Loucy (cell line): ENCODE measurements around the gene IDH3G.

Experiments
- H2AFZ ChIP-seq: fragments of 200-600 bp; sonication (generic); 2 replicates; pipeline ENCODE4 v1.6.0; 2016; ENCODE audit warnings: antibody characterized with exemption, mild to moderate bottlenecking, low read length, moderate library complexity
- H3F3A ChIP-seq: fragments of 200-600 bp; 2 replicates; pipeline ENCODE4 v1.6.0; 2016; ENCODE audit warnings: antibody characterized with exemption, low read depth, mild to moderate bottlenecking
- H3K27me3 ChIP-seq: fragments of 200-600 bp; sonication (generic); 2 replicates; pipeline ENCODE4 v1.6.1; 2014; ENCODE audit warnings: low read length, mild to moderate bottlenecking; ENCODE audit not compliant: insufficient read depth, poor library complexity, severe bottlenecking
- H3K36me3 ChIP-seq: fragments of 200-600 bp; sonication (generic); 2 replicates; pipeline ENCODE4 v1.6.1; 2016; ENCODE audit warnings: low read length; ENCODE audit not compliant: insufficient read depth
- H3K4me1 ChIP-seq: fragments of 200-600 bp; sonication (generic); 2 replicates; pipeline ENCODE4 v1.5.1; 2014; ENCODE audit warnings: low read length, mild to moderate bottlenecking; ENCODE audit not compliant: insufficient read depth, poor library complexity, severe bottlenecking
- H3K4me2 ChIP-seq: fragments of 200-600 bp; sonication (generic); 2 replicates; pipeline ENCODE4 v1.6.0; 2014; ENCODE audit warnings: antibody characterized with exemption, low read length, low read depth, mild to moderate bottlenecking; ENCODE audit not compliant: poor library complexity, severe bottlenecking
- H3K4me3 ChIP-seq: fragments of 200-600 bp; sonication (generic); 2 replicates; pipeline ENCODE4 v1.5.1; 2014; ENCODE audit warnings: low read length, mild to moderate bottlenecking, mixed read lengths; ENCODE audit not compliant: poor library complexity, severe bottlenecking
- H3K79me2 ChIP-seq: fragments of 200-600 bp; sonication (generic); 2 replicates; pipeline ENCODE4 v1.6.1; 2014; ENCODE audit warnings: low read length; ENCODE audit not compliant: insufficient read depth
- H3K9ac ChIP-seq: fragments of 200-600 bp; sonication (generic); 2 replicates; pipeline ENCODE4 v1.6.0; 2014; ENCODE audit warnings: mild to moderate bottlenecking, low read depth, low read length, moderate library complexity; ENCODE audit not compliant: poor library complexity, severe bottlenecking
- H3K9me2 ChIP-seq: fragments of 200-600 bp; sonication (generic); replicated peaks from 2 replicates; pipeline ENCODE4 v1.6.1; 2016; ENCODE audit warnings: low read depth, low read length, mixed read lengths
- H3K9me3 ChIP-seq: fragments of 200-600 bp; sonication (generic); 2 replicates; pipeline ENCODE4 v1.6.1; 2014; ENCODE audit warnings: mild to moderate bottlenecking, antibody characterized with exemption, low read length, low read depth; ENCODE audit not compliant: insufficient read depth
- H4K20me1 ChIP-seq: fragments of 200-600 bp; sonication (generic); 2 replicates; pipeline ENCODE4 v1.6.0; 2014; ENCODE audit warnings: antibody characterized with exemption, low read length, mild to moderate bottlenecking; ENCODE audit not compliant: insufficient read depth, poor library complexity, severe bottlenecking
- CTCF ChIP-seq: fragments of 200-600 bp; sonication (generic); conservative IDR thresholded peaks from 2 replicates; pipeline ENCODE4 v1.5.1; 2014; ENCODE audit warnings: mild to moderate bottlenecking, antibody characterized with exemption, low read length
- EZH2phosphoT487 ChIP-seq: fragments of 200-600 bp; IDR thresholded peaks from 2 replicates; pipeline ENCODE4 v1.6.1; 2018; ENCODE audit warnings: antibody characterized with exemption, mild to moderate bottlenecking, moderate library complexity, borderline replicate concordance

IDH3G gene

GRCh38 chrX:153762626-153763173 lies 31.5 kb downstream of the IDH3G start:
- no peaks in the 10 kb centered on the region for H3K79me2 ChIP-seq
- no peaks in the 10 kb centered on the region for H3K27me3 ChIP-seq
- peaks cover 4% of the 10 kb centered on the region for H3K4me1 ChIP-seq
- H3F3A ChIP-seq = no peaks in the 10 kb centered on the region
- H3K36me3 ChIP-seq = no peaks in the 10 kb centered on the region
- H3K9me3 ChIP-seq = no peaks in the 10 kb centered on the region
- H3K9me2 ChIP-seq = no peaks in the 10 kb centered on the region
- no peak overlapping the region for H3K4me3 ChIP-seq
- TF ChIP-seq CTCF (no peak), EZH2phosphoT487 (no peak)
- H3K9ac ChIP-seq = no peak overlapping the region
- H2AFZ ChIP-seq = no peak overlapping the region
- H4K20me1 ChIP-seq = no peaks in the 10 kb centered on the region
- no peak overlapping the region for H3K4me2 ChIP-seq

GRCh38 chrX:153761863-153762262 lies 32.3 kb downstream of the IDH3G start:
- no peak overlapping the region for H2AFZ ChIP-seq
- H3K9ac ChIP-seq = no peak overlapping the region
- no peaks in the 10 kb centered on the region for H3K79me2 ChIP-seq

GRCh38 chrX:153755136-153755535 lies 39.0 kb downstream of the IDH3G start:
- H3K36me3 ChIP-seq = no peaks in the 10 kb centered on the region

More at GRCh38 chrX:153761863-153762262, 32.3 kb downstream of the IDH3G start:
- H3F3A ChIP-seq = no peaks in the 10 kb centered on the region
- no peak overlapping the region for H3K4me2 ChIP-seq
- no peaks in the 10 kb centered on the region for H4K20me1 ChIP-seq
- H3K9me2 ChIP-seq = no peaks in the 10 kb centered on the region
- peaks cover 3% of the 10 kb centered on the region for H3K4me1 ChIP-seq
- no peak overlapping the region for H3K4me3 ChIP-seq
- TF ChIP-seq CTCF (no peak), EZH2phosphoT487 (no peak)
- no peaks in the 10 kb centered on the region for H3K36me3 ChIP-seq
- H3K9me3 ChIP-seq = no peaks in the 10 kb centered on the region
- H3K27me3 ChIP-seq = no peaks in the 10 kb centered on the region

More at GRCh38 chrX:153755136-153755535, 39.0 kb downstream of the IDH3G start:
- Histone ChIP-seq H3K9me2 (no peaks in the 10 kb centered on the region), H3K27me3 (no peaks in the 10 kb centered on the region), H3K4me2 (no peak overlapping the region), H3K79me2 (no peaks in the 10 kb centered on the region), H3K9ac (no peak overlapping the region), H2AFZ (no peak overlapping the region), H3K4me1 (no peaks in the 10 kb centered on the region), H3F3A (no peaks in the 10 kb centered on the region), H3K4me3 (no peak overlapping the region), H3K9me3 (no peaks in the 10 kb centered on the region), H4K20me1 (no peaks in the 10 kb centered on the region)
- TF ChIP-seq EZH2phosphoT487 (no peak), CTCF (no peak)
